WTC11 (cell line): ENCODE measurements around the gene MAPK12. TPM values are rescaled to one million over a fixed set of nuclear protein-coding genes. Genes with fewer than 3 reads are reported as not detected.

Source experiments
- ATAC-seq: fragments of 200-7000 bp; cut with Tn5 transposase; 2 replicates; pipeline ENCODE4 v1.10.0; 2021; ENCODE audit warnings: mild to moderate bottlenecking, moderate library complexity
- CTCF ChIA-PET: fragments of 300-600 bp; sonication (Branson Sonifier 250); formaldehyde crosslinking; loops from one replicate; lab custom pipeline; 2021; ENCODE audit warnings: antibody characterized with exemption; lab: Charles Lee
- POLR2A ChIA-PET: fragments of 350-600 bp; sonication (Branson Sonifier 250); formaldehyde crosslinking; loops from one replicate; lab custom pipeline; 2021; ENCODE audit warnings: antibody characterized with exemption; lab: Charles Lee
- DNase-seq: peaks from one replicate; pipeline ENCODE4 v3.0.0; 2021; ENCODE audit warnings: low spot score
- H3K27ac Mint-ChIP-seq: 2 replicates; pipeline ENCODE4 v1.8.0; 2021; ENCODE audit warnings: mixed read lengths
- H3K27me3 Mint-ChIP-seq: 2 replicates; pipeline ENCODE4 v1.8.0; 2021; ENCODE audit warnings: low read depth, mild to moderate bottlenecking, moderate library complexity, mixed read lengths
- H3K36me3 Mint-ChIP-seq: 2 replicates; pipeline ENCODE4 v1.8.0; 2021; ENCODE audit warnings: mixed read lengths
- H3K4me1 Mint-ChIP-seq: 2 replicates; pipeline ENCODE4 v1.8.0; 2022; ENCODE audit warnings: mixed read lengths
- H3K4me3 Mint-ChIP-seq: 2 replicates; pipeline ENCODE4 v1.8.0; 2021; ENCODE audit warnings: mild to moderate bottlenecking, moderate library complexity, mixed read lengths
- H3K9me3 Mint-ChIP-seq: 2 replicates; pipeline ENCODE4 v1.8.0; 2021; ENCODE audit warnings: mixed read lengths
- ETV6 ChIP-seq: sonication (generic); formaldehyde crosslinking; IDR thresholded peaks from 2 replicates; pipeline ENCODE4 v1.8.1; 2022; ENCODE audit warnings: mild to moderate bottlenecking, missing genetic modification reagents
- FOXK1 ChIP-seq: sonication (generic); formaldehyde crosslinking; IDR thresholded peaks from 2 replicates; pipeline ENCODE4 v1.8.0; 2022; ENCODE audit warnings: mild to moderate bottlenecking, moderate library complexity, missing genetic modification reagents
- GRHL2 ChIP-seq: fragments of 250-450 bp; sonication (Bioruptor Pico); IDR thresholded peaks from 2 replicates; pipeline ENCODE4 v1.8.0; 2022; ENCODE audit warnings: mild to moderate bottlenecking, moderate library complexity; ENCODE audit not compliant: insufficient replicate concordance, severe bottlenecking
- MYBL2 ChIP-seq: sonication (generic); formaldehyde crosslinking; IDR thresholded peaks from 2 replicates; pipeline ENCODE4 v1.8.1; 2023; ENCODE audit warnings: mild to moderate bottlenecking, moderate library complexity, missing genetic modification reagents
- NFYB ChIP-seq: sonication (generic); formaldehyde crosslinking; conservative IDR thresholded peaks from 2 replicates; pipeline ENCODE4 v1.8.0; 2022; ENCODE audit warnings: low read depth, missing genetic modification reagents
- NR3C1 ChIP-seq: sonication (generic); formaldehyde crosslinking; conservative IDR thresholded peaks from 2 replicates; pipeline ENCODE4 v1.8.1; 2023; ENCODE audit warnings: low read depth, mild to moderate bottlenecking, missing genetic modification reagents
- PRRX2 ChIP-seq: fragments of 250-450 bp; sonication (Bioruptor Pico); IDR thresholded peaks from 2 replicates; pipeline ENCODE4 v1.8.0; 2021; ENCODE audit warnings: mild to moderate bottlenecking
- SMAD3 ChIP-seq: sonication (generic); formaldehyde crosslinking; IDR thresholded peaks from 2 replicates; pipeline ENCODE4 v1.8.0; 2022; ENCODE audit warnings: missing genetic modification reagents, mild to moderate bottlenecking, borderline replicate concordance
- ZNF232 ChIP-seq: sonication (generic); formaldehyde crosslinking; IDR thresholded peaks from 2 replicates; pipeline ENCODE4 v1.8.0; 2022; ENCODE audit warnings: mild to moderate bottlenecking, missing genetic modification reagents
- total RNA-seq: library from RNA; stranded (reverse); gene quantifications from 3 replicates; pipeline ENCODE4 v1.2.3, GENCODE V29; 2021
- TF ChIP-seq, protein P1 (sequence below): sonication (generic); formaldehyde crosslinking; IDR thresholded peaks from 2 replicates; pipeline ENCODE4 v1.8.1; 2022; ENCODE audit warnings: mild to moderate bottlenecking, missing genetic modification reagents, moderate library complexity, borderline replicate concordance
- TF ChIP-seq, protein P2 (sequence below): sonication (generic); formaldehyde crosslinking; IDR thresholded peaks from 2 replicates; pipeline ENCODE4 v1.8.0; 2022; ENCODE audit warnings: missing genetic modification reagents
- TF ChIP-seq, protein P3 (sequence below): fragments of 250-450 bp; sonication (Bioruptor Pico); IDR thresholded peaks from 2 replicates; pipeline ENCODE4 v1.9.0; 2021; ENCODE audit warnings: mild to moderate bottlenecking, borderline replicate concordance
- TF ChIP-seq, protein P4 (sequence below): sonication (generic); formaldehyde crosslinking; IDR thresholded peaks from 2 replicates; pipeline ENCODE4 v1.8.1; 2022; ENCODE audit warnings: low read depth, mild to moderate bottlenecking, moderate library complexity, missing genetic modification reagents, borderline replicate concordance
- TF ChIP-seq, protein P5 (sequence below): sonication (generic); formaldehyde crosslinking; IDR thresholded peaks from 2 replicates; pipeline ENCODE4 v1.8.1; 2023; ENCODE audit warnings: mild to moderate bottlenecking, missing genetic modification reagents
- TF ChIP-seq, protein P6 (sequence below): sonication (generic); formaldehyde crosslinking; IDR thresholded peaks from 2 replicates; pipeline ENCODE4 v1.8.1; 2022; ENCODE audit warnings: mild to moderate bottlenecking, moderate library complexity, missing genetic modification reagents
- TF ChIP-seq, protein P7 (sequence below): sonication (generic); formaldehyde crosslinking; conservative IDR thresholded peaks from 2 replicates; pipeline ENCODE4 v1.8.1; 2022; ENCODE audit warnings: mild to moderate bottlenecking, missing genetic modification reagents

MAPK12 gene
- total RNA-seq, 1 experiment from 2014 or later = 31.0 TPM

DNA sequence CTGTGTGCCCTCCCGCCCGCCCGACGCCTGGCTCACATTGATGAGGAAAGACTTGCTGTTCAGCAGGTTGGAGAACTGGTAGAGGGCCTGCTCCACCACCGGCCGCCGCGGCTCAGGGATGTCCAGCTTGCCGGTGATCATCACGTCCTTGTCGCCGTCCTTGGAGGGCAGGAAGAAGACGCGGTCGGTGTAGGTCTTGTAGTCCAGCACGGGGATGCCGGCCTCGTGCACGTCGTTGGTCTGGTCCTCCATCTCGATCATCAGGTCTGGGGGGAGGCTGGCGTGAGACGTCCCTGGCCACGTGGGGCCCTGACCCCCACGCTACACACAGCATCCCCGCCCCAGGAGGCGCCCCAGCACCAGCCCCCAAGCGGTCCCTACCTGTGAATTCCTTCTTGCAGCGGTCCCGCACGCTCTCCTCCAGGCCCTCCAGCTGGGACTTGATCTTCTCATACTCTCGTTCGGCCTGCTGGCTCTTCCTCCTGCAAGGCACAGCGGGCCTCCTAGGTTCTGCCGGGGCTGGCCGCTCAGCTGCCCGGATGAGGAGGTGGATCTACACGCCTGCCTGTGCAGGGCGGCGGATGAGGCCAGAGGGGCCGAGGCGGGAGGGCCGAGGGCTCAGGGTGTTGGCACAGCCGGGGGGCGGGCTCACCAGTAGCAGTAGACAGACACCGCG is 19.4 kb upstream of the MAPK12 start (continued):
- TF ChIP-seq, protein P1, sequence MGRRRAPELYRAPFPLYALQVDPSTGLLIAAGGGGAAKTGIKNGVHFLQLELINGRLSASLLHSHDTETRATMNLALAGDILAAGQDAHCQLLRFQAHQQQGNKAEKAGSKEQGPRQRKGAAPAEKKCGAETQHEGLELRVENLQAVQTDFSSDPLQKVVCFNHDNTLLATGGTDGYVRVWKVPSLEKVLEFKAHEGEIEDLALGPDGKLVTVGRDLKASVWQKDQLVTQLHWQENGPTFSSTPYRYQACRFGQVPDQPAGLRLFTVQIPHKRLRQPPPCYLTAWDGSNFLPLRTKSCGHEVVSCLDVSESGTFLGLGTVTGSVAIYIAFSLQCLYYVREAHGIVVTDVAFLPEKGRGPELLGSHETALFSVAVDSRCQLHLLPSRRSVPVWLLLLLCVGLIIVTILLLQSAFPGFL (CRISPR knock-in tag) = no peak
- TF ChIP-seq, protein P2, sequence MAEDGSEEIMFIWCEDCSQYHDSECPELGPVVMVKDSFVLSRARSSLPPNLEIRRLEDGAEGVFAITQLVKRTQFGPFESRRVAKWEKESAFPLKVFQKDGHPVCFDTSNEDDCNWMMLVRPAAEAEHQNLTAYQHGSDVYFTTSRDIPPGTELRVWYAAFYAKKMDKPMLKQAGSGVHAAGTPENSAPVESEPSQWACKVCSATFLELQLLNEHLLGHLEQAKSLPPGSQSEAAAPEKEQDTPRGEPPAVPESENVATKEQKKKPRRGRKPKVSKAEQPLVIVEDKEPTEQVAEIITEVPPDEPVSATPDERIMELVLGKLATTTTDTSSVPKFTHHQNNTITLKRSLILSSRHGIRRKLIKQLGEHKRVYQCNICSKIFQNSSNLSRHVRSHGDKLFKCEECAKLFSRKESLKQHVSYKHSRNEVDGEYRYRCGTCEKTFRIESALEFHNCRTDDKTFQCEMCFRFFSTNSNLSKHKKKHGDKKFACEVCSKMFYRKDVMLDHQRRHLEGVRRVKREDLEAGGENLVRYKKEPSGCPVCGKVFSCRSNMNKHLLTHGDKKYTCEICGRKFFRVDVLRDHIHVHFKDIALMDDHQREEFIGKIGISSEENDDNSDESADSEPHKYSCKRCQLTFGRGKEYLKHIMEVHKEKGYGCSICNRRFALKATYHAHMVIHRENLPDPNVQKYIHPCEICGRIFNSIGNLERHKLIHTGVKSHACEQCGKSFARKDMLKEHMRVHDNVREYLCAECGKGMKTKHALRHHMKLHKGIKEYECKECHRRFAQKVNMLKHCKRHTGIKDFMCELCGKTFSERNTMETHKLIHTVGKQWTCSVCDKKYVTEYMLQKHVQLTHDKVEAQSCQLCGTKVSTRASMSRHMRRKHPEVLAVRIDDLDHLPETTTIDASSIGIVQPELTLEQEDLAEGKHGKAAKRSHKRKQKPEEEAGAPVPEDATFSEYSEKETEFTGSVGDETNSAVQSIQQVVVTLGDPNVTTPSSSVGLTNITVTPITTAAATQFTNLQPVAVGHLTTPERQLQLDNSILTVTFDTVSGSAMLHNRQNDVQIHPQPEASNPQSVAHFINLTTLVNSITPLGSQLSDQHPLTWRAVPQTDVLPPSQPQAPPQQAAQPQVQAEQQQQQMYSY (CRISPR knock-in tag) = no peak
- TF ChIP-seq FOXK1 (CRISPR knock-in tag) (no peak), PRRX2 (no peak)
- TF ChIP-seq, all 79 proteins: peak for 0

DNA sequence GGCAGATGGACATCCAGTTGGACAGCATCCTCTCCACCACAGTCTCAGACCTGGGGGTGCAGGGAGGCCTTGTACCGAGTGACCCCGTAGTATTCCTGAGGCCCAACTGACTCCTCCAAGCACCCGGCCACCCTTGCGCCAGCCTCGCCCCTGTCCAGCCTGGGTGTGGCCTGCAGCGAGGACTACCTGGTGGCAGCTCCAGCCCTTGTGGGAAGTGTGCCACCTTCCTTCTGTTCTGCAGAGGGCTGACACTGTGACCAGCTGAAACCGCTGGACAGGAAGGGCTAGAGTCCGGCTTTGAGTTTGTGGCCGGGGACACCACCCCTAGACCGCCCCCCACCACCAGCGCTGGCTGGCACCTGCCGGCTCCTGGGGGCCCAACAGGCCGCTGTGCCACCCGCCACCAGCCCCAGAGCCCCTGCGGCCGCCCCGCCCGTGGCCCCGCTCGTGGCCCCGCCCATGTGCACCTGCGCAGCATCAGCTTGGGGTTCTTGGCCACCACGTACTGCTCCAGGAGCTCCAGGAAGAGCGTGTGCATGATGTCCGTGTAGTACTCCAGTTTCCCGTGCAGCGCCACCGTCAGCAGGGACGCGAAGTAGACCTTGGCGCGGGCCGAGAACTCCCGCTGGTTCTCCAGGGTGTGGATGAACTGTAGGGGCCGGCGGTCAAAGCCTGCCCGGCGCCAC is 18.7 kb upstream of the MAPK12 start:
- no peak overlapping the region for H3K27ac Mint-ChIP-seq
- H3K27me3 Mint-ChIP-seq = no peaks in the 10 kb centered on the region
- POLR2A ChIA-PET = no interaction called here
- ATAC-seq = no peak
- no peak for DNase-seq
- no peaks in the 10 kb centered on the region for H3K9me3 Mint-ChIP-seq
- CTCF ChIA-PET = no interaction called here
- peaks cover 43% of the 10 kb centered on the region for H3K36me3 Mint-ChIP-seq
- no peaks in the 10 kb centered on the region for H3K4me1 Mint-ChIP-seq
- TF ChIP-seq, protein P3, sequence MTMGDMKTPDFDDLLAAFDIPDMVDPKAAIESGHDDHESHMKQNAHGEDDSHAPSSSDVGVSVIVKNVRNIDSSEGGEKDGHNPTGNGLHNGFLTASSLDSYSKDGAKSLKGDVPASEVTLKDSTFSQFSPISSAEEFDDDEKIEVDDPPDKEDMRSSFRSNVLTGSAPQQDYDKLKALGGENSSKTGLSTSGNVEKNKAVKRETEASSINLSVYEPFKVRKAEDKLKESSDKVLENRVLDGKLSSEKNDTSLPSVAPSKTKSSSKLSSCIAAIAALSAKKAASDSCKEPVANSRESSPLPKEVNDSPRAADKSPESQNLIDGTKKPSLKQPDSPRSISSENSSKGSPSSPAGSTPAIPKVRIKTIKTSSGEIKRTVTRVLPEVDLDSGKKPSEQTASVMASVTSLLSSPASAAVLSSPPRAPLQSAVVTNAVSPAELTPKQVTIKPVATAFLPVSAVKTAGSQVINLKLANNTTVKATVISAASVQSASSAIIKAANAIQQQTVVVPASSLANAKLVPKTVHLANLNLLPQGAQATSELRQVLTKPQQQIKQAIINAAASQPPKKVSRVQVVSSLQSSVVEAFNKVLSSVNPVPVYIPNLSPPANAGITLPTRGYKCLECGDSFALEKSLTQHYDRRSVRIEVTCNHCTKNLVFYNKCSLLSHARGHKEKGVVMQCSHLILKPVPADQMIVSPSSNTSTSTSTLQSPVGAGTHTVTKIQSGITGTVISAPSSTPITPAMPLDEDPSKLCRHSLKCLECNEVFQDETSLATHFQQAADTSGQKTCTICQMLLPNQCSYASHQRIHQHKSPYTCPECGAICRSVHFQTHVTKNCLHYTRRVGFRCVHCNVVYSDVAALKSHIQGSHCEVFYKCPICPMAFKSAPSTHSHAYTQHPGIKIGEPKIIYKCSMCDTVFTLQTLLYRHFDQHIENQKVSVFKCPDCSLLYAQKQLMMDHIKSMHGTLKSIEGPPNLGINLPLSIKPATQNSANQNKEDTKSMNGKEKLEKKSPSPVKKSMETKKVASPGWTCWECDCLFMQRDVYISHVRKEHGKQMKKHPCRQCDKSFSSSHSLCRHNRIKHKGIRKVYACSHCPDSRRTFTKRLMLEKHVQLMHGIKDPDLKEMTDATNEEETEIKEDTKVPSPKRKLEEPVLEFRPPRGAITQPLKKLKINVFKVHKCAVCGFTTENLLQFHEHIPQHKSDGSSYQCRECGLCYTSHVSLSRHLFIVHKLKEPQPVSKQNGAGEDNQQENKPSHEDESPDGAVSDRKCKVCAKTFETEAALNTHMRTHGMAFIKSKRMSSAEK (CRISPR knock-in tag) = no peak
- TF ChIP-seq NR3C1 (CRISPR knock-in tag) (no peak), ETV6 (no peak), ZNF232 (CRISPR knock-in tag) (no peak)
- TF ChIP-seq, protein P4, sequence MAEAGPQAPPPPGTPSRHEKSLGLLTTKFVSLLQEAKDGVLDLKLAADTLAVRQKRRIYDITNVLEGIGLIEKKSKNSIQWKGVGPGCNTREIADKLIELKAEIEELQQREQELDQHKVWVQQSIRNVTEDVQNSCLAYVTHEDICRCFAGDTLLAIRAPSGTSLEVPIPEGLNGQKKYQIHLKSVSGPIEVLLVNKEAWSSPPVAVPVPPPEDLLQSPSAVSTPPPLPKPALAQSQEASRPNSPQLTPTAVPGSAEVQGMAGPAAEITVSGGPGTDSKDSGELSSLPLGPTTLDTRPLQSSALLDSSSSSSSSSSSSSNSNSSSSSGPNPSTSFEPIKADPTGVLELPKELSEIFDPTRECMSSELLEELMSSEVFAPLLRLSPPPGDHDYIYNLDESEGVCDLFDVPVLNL (CRISPR knock-in tag) = no peak
- no peak overlapping the region for H3K4me3 Mint-ChIP-seq

DNA sequence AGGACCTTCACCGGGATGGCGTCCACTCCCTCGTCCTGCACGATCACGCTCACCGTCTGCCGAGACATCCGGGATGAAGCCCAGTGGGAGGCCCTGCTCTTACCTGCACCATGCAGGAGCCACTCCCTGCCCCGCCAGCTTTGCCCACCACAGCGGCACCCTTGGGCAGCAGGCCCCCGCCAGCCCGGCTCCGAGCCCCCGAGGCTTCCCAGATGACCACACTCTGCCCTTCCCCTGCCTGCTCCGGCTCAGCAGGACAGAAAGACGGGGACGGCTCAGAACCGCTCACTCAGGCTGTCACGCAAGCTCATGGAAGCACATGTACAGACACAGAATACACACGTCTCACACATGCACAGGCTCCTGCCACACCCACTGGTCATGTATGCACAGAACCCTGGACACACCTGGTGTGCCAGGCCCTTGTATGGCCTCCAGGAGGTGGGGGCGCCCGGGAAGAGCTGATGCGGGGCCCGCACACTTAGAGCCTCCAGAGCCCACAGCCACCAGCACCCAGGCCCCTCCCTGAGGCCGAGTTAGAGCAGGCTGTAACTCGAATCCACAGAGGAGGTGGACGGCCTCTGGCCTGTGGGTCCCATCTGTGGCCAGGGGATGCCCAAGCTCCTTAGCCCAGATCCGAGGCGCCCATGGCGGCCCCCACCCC is 17.6 kb upstream of the MAPK12 start:
- peaks cover 47% of the 10 kb centered on the region for H3K36me3 Mint-ChIP-seq
- CTCF ChIA-PET = interaction anchor here (0.6 kb wide), 1 partner anchor 50 kb away, joined by 6 read pairs; no protein-coding TSS in a partner anchor
- ATAC-seq = no peak

More for the DNA sequence above, 17.6 kb upstream of the MAPK12 start:
- Mint-ChIP-seq H3K27ac (no peak overlapping the region), H3K4me1 (no peaks in the 10 kb centered on the region), H3K9me3 (no peaks in the 10 kb centered on the region), H3K4me3 (no peak overlapping the region), H3K27me3 (no peaks in the 10 kb centered on the region)
- no peak for DNase-seq
- TF ChIP-seq MYBL2 (CRISPR knock-in tag) (no peak), GRHL2 (CRISPR knock-in tag) (no peak), SMAD3 (CRISPR knock-in tag) (no peak), NFYB (no peak)
- TF ChIP-seq, protein P5, sequence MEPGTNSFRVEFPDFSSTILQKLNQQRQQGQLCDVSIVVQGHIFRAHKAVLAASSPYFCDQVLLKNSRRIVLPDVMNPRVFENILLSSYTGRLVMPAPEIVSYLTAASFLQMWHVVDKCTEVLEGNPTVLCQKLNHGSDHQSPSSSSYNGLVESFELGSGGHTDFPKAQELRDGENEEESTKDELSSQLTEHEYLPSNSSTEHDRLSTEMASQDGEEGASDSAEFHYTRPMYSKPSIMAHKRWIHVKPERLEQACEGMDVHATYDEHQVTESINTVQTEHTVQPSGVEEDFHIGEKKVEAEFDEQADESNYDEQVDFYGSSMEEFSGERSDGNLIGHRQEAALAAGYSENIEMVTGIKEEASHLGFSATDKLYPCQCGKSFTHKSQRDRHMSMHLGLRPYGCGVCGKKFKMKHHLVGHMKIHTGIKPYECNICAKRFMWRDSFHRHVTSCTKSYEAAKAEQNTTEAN (CRISPR knock-in tag) = no peak
- TF ChIP-seq, protein P6, sequence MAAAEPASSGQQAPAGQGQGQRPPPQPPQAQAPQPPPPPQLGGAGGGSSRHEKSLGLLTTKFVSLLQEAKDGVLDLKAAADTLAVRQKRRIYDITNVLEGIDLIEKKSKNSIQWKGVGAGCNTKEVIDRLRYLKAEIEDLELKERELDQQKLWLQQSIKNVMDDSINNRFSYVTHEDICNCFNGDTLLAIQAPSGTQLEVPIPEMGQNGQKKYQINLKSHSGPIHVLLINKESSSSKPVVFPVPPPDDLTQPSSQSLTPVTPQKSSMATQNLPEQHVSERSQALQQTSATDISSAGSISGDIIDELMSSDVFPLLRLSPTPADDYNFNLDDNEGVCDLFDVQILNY (CRISPR knock-in tag) = no peak
- TF ChIP-seq, protein P7, sequence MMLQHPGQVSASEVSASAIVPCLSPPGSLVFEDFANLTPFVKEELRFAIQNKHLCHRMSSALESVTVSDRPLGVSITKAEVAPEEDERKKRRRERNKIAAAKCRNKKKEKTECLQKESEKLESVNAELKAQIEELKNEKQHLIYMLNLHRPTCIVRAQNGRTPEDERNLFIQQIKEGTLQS (CRISPR knock-in tag) = no peak
- POLR2A ChIA-PET = no interaction called here
